K562 (cell line): ENCODE results near the gene PSAP. TPM values are rescaled to one million over a fixed set of nuclear protein-coding genes. Genes with fewer than 3 reads are reported as not detected.

ENCODE experiments used
- BHLHE40 ChIP-seq: IDR thresholded peaks from 2 replicates; pipeline ENCODE4 v1.6.1; 2011; ENCODE audit warnings: low read length, improper control_type of control experiment
- BMI1 ChIP-seq: fragments of 150-350 bp; IDR thresholded peaks from 2 replicates; pipeline ENCODE4 v1.6.1; 2014; ENCODE audit warnings: low read length
- ESRRA ChIP-seq: fragments of 450-650 bp; IDR thresholded peaks from 2 replicates; pipeline ENCODE4 v1.6.1; 2014; ENCODE audit warnings: low read depth, mild to moderate bottlenecking, moderate library complexity, borderline replicate concordance
- HDAC2 ChIP-seq: fragments of 450-650 bp; IDR thresholded peaks from 2 replicates; pipeline ENCODE4 v1.6.1; 2016; ENCODE audit warnings: mild to moderate bottlenecking
- MYNN ChIP-seq, 2 experiments: sonication (generic); formaldehyde crosslinking in 1 of 2; IDR thresholded peaks; 2 replicates each; pipeline versions ENCODE4 v1.5.0 to v1.6.1; 2016 to 2020; ENCODE audit warnings: antibody characterized with exemption in 1 of 2, missing genetic modification reagents in 1 of 2
- RBM22 ChIP-seq: fragments of 200-400 bp; formaldehyde crosslinking; IDR thresholded peaks from 2 replicates; pipeline ENCODE4 v1.6.1; 2018; ENCODE audit warnings: low read length, low read depth; ENCODE audit not compliant: poor library complexity, severe bottlenecking
- RBM39 ChIP-seq: fragments of 200-400 bp; formaldehyde crosslinking; optimal IDR thresholded peaks from 2 replicates; pipeline ENCODE3; 2018; ENCODE audit warnings: low read depth, low read length
- SIX5 ChIP-seq, 2 experiments: IDR thresholded peaks; 2 replicates each; pipeline ENCODE4 v1.6.1; 2011; ENCODE audit warnings: low read length in 2 of 2, borderline replicate concordance in 1 of 2, low read depth in 1 of 2, mild to moderate bottlenecking in 1 of 2, moderate library complexity in 1 of 2; ENCODE audit not compliant: insufficient read depth in 1 of 2
- TOE1 ChIP-seq, 2 experiments: fragments of 450-650 bp in 1 of 2; sonication (generic) in 1 of 2; formaldehyde crosslinking in 1 of 2; IDR thresholded peaks; 2 replicates each; pipeline versions ENCODE4 v1.7.1 to v1.8.0; 2016 to 2022; ENCODE audit warnings: borderline replicate concordance in 2 of 2, mild to moderate bottlenecking in 2 of 2, antibody characterized with exemption in 1 of 2, inconsistent platforms in 1 of 2, low read depth in 1 of 2, missing genetic modification reagents in 1 of 2, moderate library complexity in 1 of 2
- ZNF764 ChIP-seq: fragments of 250-450 bp; sonication (Bioruptor Pico); IDR thresholded peaks from 2 replicates; pipeline ENCODE4 v1.4.0; 2020; ENCODE audit warnings: low read depth, mild to moderate bottlenecking, moderate library complexity
- ZNF778 ChIP-seq: fragments of 450-650 bp; formaldehyde crosslinking; IDR thresholded peaks from 2 replicates; pipeline ENCODE4 v1.4.0; 2020; ENCODE audit warnings: mild to moderate bottlenecking, moderate library complexity
- polyA plus RNA-seq, 8 experiments: library from polyadenylated mRNA; depleted of rRNA in 4 of 8; stranded (reverse) in 5 of 8; unstranded in 3 of 8; fragments of >200 nt; fragmentation: Nextera tagmentation in 2 of 8; fragmentation: Illumina TruSeq in 1 of 8; extraction: Ambion mirVana in 2 of 8; extraction: Trizol in 1 of 8; gene quantifications; 2 replicates each; pipeline versions ENCODE4 v1.2.1 to v1.2.3, GENCODE V29; 2011 to 2014; ENCODE audit warnings: inconsistent platforms in 1 of 8, missing spikeins in 1 of 8
- total RNA-seq, 7 experiments: library from RNA; depleted of rRNA in 6 of 7; stranded (reverse); fragments of >200 nt in 6 of 7; fragmentation: Illumina TruSeq in 2 of 7; extraction: Trizol in 2 of 7; gene quantifications; 2 replicates each; pipeline versions ENCODE4 v1.2.1 to v1.2.3, GENCODE V29; 2011 to 2021; ENCODE audit warnings: low replicate concordance in 1 of 7
- TF ChIP-seq, protein P1 (sequence below): sonication (generic); formaldehyde crosslinking; IDR thresholded peaks from 2 replicates; pipeline ENCODE4 v1.8.1; 2022; ENCODE audit warnings: missing genetic modification reagents
- TF ChIP-seq, protein P2 (sequence below): fragments of 250-450 bp; sonication (Bioruptor Pico); IDR thresholded peaks from 2 replicates; pipeline ENCODE4 v1.9.0; 2021; ENCODE audit warnings: mild to moderate bottlenecking, inconsistent platforms
- TF ChIP-seq, protein P3 (sequence below): sonication (generic); formaldehyde crosslinking; IDR thresholded peaks from 2 replicates; pipeline ENCODE4 v1.8.1; 2022; ENCODE audit warnings: missing genetic modification reagents
- TF ChIP-seq, protein P4 (sequence below): fragments of 250-450 bp; sonication (Bioruptor Pico); IDR thresholded peaks from 2 replicates; pipeline ENCODE4 v1.8.0; 2021; ENCODE audit warnings: moderate library complexity, mild to moderate bottlenecking, inconsistent platforms
- TF ChIP-seq, protein P5 (sequence below), 2 experiments: fragments of 200-800 bp in 1 of 2; sonication (Bioruptor generic) in 1 of 2; sonication (generic) in 1 of 2; formaldehyde crosslinking in 1 of 2; IDR thresholded peaks in 1 of 2; conservative IDR thresholded peaks in 1 of 2; 2 replicates each; pipeline versions ENCODE4 v1.5.0 to v1.6.1; 2016 to 2020; ENCODE audit warnings: missing compliant biosample characterization in 1 of 2, missing genetic modification characterization in 1 of 2, missing genetic modification reagents in 1 of 2
- TF ChIP-seq, protein P6 (sequence below): fragments of 450-650 bp; formaldehyde crosslinking; IDR thresholded peaks from 2 replicates; pipeline ENCODE4 v1.4.0; 2022; ENCODE audit warnings: missing genetic modification characterization

The PSAP gene
- total and polyA plus RNA-seq, 9 of the 15 experiments (the other 6 are each of a cell fraction or from before 2014, with no cell fraction given), result 245 to 700 (median 429) TPM

DNA sequence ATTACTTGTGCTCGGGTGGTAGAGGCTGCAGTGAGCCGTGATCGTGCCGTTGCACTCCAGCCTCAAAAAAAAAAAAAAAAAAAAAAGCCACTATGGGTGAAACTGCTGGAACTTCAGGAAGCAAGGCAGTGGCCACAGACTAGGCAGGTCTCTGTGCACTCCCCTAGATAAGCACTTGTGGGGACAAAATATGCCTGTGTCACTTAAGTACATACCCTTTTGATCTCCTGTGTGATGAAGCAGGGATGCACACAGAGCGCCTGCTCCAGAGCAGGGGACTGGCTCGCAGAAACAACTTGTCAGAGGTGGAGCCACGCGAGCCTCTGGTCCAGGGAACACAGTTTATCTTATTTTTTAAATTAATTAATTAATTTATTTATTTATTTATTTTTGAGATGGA, 42.9 kb upstream of the PSAP start (continued):
- TF ChIP-seq, protein P1, sequence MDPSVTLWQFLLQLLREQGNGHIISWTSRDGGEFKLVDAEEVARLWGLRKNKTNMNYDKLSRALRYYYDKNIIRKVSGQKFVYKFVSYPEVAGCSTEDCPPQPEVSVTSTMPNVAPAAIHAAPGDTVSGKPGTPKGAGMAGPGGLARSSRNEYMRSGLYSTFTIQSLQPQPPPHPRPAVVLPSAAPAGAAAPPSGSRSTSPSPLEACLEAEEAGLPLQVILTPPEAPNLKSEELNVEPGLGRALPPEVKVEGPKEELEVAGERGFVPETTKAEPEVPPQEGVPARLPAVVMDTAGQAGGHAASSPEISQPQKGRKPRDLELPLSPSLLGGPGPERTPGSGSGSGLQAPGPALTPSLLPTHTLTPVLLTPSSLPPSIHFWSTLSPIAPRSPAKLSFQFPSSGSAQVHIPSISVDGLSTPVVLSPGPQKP (CRISPR knock-in tag), result no peak
- TF ChIP-seq BHLHE40 (peak; percentile 55; the same call in 1 of the 2 replicates), MYNN (IDR thresholded peaks at IDR 0.05) (0 out of 2 replicates have a peak, but pooled peaks have one; percentile 34), MYNN (CRISPR knock-in tag; IDR thresholded peaks at IDR 0.05) (no peak), ZNF764 (CRISPR knock-in tag) (no peak), RBM22 (no peak), HDAC2 (peak; percentile 85), RBM39 (no peak), SIX5 (IDR thresholded peaks at IDR 0.05; ENCODE audit: borderline replicate concordance in 1 of 2, insufficient read depth in 1 of 2, low read depth in 1 of 2, low read length in 2 of 2) (no peak), ZNF778 (CRISPR knock-in tag) (no peak), ESRRA (peak; percentile 58; the same call in 1 of the 2 replicates), TOE1 (IDR thresholded peaks at IDR 0.05; ENCODE audit: borderline replicate concordance) (0 out of 2 replicates have a peak, but pooled peaks have one; percentile 29), TOE1 (CRISPR knock-in tag; IDR thresholded peaks at IDR 0.05; ENCODE audit: borderline replicate concordance, low read depth) (no peak), BMI1 (no peak)
- TF ChIP-seq, protein P2, sequence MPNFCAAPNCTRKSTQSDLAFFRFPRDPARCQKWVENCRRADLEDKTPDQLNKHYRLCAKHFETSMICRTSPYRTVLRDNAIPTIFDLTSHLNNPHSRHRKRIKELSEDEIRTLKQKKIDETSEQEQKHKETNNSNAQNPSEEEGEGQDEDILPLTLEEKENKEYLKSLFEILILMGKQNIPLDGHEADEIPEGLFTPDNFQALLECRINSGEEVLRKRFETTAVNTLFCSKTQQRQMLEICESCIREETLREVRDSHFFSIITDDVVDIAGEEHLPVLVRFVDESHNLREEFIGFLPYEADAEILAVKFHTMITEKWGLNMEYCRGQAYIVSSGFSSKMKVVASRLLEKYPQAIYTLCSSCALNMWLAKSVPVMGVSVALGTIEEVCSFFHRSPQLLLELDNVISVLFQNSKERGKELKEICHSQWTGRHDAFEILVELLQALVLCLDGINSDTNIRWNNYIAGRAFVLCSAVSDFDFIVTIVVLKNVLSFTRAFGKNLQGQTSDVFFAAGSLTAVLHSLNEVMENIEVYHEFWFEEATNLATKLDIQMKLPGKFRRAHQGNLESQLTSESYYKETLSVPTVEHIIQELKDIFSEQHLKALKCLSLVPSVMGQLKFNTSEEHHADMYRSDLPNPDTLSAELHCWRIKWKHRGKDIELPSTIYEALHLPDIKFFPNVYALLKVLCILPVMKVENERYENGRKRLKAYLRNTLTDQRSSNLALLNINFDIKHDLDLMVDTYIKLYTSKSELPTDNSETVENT, result no peak
- TF ChIP-seq, protein P3, sequence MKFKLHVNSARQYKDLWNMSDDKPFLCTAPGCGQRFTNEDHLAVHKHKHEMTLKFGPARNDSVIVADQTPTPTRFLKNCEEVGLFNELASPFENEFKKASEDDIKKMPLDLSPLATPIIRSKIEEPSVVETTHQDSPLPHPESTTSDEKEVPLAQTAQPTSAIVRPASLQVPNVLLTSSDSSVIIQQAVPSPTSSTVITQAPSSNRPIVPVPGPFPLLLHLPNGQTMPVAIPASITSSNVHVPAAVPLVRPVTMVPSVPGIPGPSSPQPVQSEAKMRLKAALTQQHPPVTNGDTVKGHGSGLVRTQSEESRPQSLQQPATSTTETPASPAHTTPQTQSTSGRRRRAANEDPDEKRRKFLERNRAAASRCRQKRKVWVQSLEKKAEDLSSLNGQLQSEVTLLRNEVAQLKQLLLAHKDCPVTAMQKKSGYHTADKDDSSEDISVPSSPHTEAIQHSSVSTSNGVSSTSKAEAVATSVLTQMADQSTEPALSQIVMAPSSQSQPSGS (CRISPR knock-in tag), result no peak
- TF ChIP-seq, protein P4, sequence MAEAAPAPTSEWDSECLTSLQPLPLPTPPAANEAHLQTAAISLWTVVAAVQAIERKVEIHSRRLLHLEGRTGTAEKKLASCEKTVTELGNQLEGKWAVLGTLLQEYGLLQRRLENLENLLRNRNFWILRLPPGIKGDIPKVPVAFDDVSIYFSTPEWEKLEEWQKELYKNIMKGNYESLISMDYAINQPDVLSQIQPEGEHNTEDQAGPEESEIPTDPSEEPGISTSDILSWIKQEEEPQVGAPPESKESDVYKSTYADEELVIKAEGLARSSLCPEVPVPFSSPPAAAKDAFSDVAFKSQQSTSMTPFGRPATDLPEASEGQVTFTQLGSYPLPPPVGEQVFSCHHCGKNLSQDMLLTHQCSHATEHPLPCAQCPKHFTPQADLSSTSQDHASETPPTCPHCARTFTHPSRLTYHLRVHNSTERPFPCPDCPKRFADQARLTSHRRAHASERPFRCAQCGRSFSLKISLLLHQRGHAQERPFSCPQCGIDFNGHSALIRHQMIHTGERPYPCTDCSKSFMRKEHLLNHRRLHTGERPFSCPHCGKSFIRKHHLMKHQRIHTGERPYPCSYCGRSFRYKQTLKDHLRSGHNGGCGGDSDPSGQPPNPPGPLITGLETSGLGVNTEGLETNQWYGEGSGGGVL (CRISPR knock-in tag), result no peak
- TF ChIP-seq, protein P5, sequence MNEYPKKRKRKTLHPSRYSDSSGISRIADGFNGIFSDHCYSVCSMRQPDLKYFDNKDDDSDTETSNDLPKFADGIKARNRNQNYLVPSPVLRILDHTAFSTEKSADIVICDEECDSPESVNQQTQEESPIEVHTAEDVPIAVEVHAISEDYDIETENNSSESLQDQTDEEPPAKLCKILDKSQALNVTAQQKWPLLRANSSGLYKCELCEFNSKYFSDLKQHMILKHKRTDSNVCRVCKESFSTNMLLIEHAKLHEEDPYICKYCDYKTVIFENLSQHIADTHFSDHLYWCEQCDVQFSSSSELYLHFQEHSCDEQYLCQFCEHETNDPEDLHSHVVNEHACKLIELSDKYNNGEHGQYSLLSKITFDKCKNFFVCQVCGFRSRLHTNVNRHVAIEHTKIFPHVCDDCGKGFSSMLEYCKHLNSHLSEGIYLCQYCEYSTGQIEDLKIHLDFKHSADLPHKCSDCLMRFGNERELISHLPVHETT (CRISPR knock-in tag; conservative IDR thresholded peaks at IDR 0.05 in 1 of 2, IDR thresholded peaks at IDR 0.05 in 1 of 2), result no peak
- TF ChIP-seq, protein P6, sequence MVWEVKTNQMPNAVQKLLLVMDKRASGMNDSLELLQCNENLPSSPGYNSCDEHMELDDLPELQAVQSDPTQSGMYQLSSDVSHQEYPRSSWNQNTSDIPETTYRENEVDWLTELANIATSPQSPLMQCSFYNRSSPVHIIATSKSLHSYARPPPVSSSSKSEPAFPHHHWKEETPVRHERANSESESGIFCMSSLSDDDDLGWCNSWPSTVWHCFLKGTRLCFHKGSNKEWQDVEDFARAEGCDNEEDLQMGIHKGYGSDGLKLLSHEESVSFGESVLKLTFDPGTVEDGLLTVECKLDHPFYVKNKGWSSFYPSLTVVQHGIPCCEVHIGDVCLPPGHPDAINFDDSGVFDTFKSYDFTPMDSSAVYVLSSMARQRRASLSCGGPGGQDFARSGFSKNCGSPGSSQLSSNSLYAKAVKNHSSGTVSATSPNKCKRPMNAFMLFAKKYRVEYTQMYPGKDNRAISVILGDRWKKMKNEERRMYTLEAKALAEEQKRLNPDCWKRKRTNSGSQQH, result no peak
